Esophagus squamous epithelium (tissue), 5 donors: ENCODE data around the gene PRPF4. TPM values are rescaled to one million over a fixed set of nuclear protein-coding genes. Genes with fewer than 3 reads are reported as not detected.

Source experiments
- DNase-seq: peaks from one replicate; lab custom pipeline; 2025; lab: John Stamatoyannopoulos, UW
- H3K27ac ChIP-seq, 4 donors: fragments of 200-600 bp; sonication (generic); one replicate each; pipeline ENCODE4 v1.5.1; 2016 to 2019; ENCODE audit warnings: mild to moderate bottlenecking in 1 of 4
- H3K27me3 ChIP-seq, 4 donors: fragments of 200-600 bp; sonication (generic); 1 replicate in 3 of 4; 2 replicates in 1 of 4; pipeline versions ENCODE4 v1.5.1 to v1.6.0; 2017 to 2021; ENCODE audit warnings: antibody characterized with exemption in 1 of 4
- H3K36me3 ChIP-seq, 3 donors: fragments of 200-600 bp; sonication (generic); one replicate each; pipeline ENCODE4 v1.5.1; 2016 to 2019
- H3K4me1 ChIP-seq, 3 donors: fragments of 200-600 bp; sonication (generic); one replicate each; pipeline ENCODE4 v1.5.1; 2017 to 2019
- H3K4me3 ChIP-seq, 4 donors: fragments of 200-600 bp; sonication (generic); 1 replicate in 3 of 4; 2 replicates in 1 of 4; pipeline ENCODE4 v1.5.1; 2016 to 2019; ENCODE audit warnings: mild to moderate bottlenecking in 2 of 4, moderate library complexity in 1 of 4
- H3K9me3 ChIP-seq, 3 donors: fragments of 200-600 bp; sonication (generic); one replicate each; pipeline ENCODE4 v1.5.1; 2016 to 2019
- POLR2A ChIP-seq, 4 donors: fragments of 450-650 bp; IDR thresholded peaks; one replicate each; pipeline ENCODE4 v1.6.1; 2017; ENCODE audit warnings: antibody characterized with exemption in 4 of 4, mild to moderate bottlenecking in 4 of 4, moderate library complexity in 3 of 4
- WGBS, 2 donors: methylation state at CpG; one replicate each; pipeline ENCODE4 v1.1.5; 2018; 5-methylcytosine and 5-hydroxymethylcytosine counted together
- intact Hi-C: fragments of 100-400 bp; cut with DNase I; formaldehyde crosslinking; loops from one replicate; pipeline ENCODE4 v1.15.0; 2022
- total RNA-seq, 4 donors: library from RNA; depleted of rRNA; stranded (reverse); fragments of >200 nt; gene quantifications; one replicate each; pipeline ENCODE4 v1.1.0, GENCODE V29; 2016
- TF ChIP-seq, protein P1 (sequence below), 6 experiments: fragments of 450-650 bp in 4 of 6; fragments of 200-600 bp in 2 of 6; sonication (generic) in 2 of 6; IDR thresholded peaks; one replicate each; pipeline ENCODE4 v1.5.1; 2016 to 2019; ENCODE audit warnings: antibody characterized with exemption in 6 of 6, mild to moderate bottlenecking in 4 of 6, moderate library complexity in 4 of 6
- donor health status: DM: yes; HTN: yes; CAD: no.

Gene PRPF4
- total RNA-seq, 4 donors from 2014 or later = 11.4 to 19.0 (median 17.4) TPM

- H3K4me3 ChIP-seq = no peak overlapping the region
- no peak for DNase-seq
- no peak for TF ChIP-seq POLR2A (IDR thresholded peaks at IDR 0.05)
- TF ChIP-seq, protein P1, sequence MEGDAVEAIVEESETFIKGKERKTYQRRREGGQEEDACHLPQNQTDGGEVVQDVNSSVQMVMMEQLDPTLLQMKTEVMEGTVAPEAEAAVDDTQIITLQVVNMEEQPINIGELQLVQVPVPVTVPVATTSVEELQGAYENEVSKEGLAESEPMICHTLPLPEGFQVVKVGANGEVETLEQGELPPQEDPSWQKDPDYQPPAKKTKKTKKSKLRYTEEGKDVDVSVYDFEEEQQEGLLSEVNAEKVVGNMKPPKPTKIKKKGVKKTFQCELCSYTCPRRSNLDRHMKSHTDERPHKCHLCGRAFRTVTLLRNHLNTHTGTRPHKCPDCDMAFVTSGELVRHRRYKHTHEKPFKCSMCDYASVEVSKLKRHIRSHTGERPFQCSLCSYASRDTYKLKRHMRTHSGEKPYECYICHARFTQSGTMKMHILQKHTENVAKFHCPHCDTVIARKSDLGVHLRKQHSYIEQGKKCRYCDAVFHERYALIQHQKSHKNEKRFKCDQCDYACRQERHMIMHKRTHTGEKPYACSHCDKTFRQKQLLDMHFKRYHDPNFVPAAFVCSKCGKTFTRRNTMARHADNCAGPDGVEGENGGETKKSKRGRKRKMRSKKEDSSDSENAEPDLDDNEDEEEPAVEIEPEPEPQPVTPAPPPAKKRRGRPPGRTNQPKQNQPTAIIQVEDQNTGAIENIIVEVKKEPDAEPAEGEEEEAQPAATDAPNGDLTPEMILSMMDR (IDR thresholded peaks at IDR 0.05) = no peak
- no peak overlapping the region for H3K27ac ChIP-seq
- H3K27me3 ChIP-seq = no peaks in the 10 kb centered on the region
- H3K4me1 ChIP-seq = no peaks in the 10 kb centered on the region
- peaks cover 8 to 80% (median 26%) of the 10 kb centered on the region in 3 donors for H3K36me3 ChIP-seq
- no peaks in the 10 kb centered on the region for H3K9me3 ChIP-seq
- intact Hi-C loops = no loop called here
- 63 to 88% methylated on average over 1 to 4 of the region's 4 CpGs for WGBS, 2 donors
Measured at GRCh38 chr9:113267911-113268566, 7.4 kb upstream of the PRPF4 start.

- no peak for DNase-seq
- 89 to 94% methylated on average over 2 of the region's 2 CpGs for WGBS, 2 donors
- Histone ChIP-seq H3K27me3 (no peaks in the 10 kb centered on the region), H3K4me3 (no peak overlapping the region), H3K27ac (no peak overlapping the region), H3K36me3 (peaks cover 8 to 74% (median 26%) of the 10 kb centered on the region in 3 donors), H3K4me1 (peaks cover 0 to 7% (median 2%) of the 10 kb centered on the region in 3 donors), H3K9me3 (no peaks in the 10 kb centered on the region)
- intact Hi-C loops = no loop called here
- TF ChIP-seq, protein P1 (IDR thresholded peaks at IDR 0.05) = no peak
- no peak for TF ChIP-seq POLR2A (IDR thresholded peaks at IDR 0.05)
Measured at GRCh38 chr9:113269355-113269754, 6.1 kb upstream of the PRPF4 start.

GRCh38 chr9:113269871-113270270, 5.6 kb upstream of the PRPF4 start:
- H3K27me3 ChIP-seq = no peaks in the 10 kb centered on the region
- intact Hi-C loops = no loop called here
- whole genome bisulfite sequencing, 2 donors = 78 to 93% methylated on average over 2 of the region's 2 CpGs
- peaks cover 0 to 12% (median 5%) of the 10 kb centered on the region in 3 donors for H3K4me1 ChIP-seq
- peaks cover 8 to 74% (median 26%) of the 10 kb centered on the region in 3 donors for H3K36me3 ChIP-seq
- no peak for TF ChIP-seq POLR2A (IDR thresholded peaks at IDR 0.05)
- TF ChIP-seq, protein P1 (IDR thresholded peaks at IDR 0.05) = no peak
- no peak overlapping the region for H3K27ac ChIP-seq
- no peaks in the 10 kb centered on the region for H3K9me3 ChIP-seq
- no peak overlapping the region for H3K4me3 ChIP-seq
- no peak for DNase-seq

DNA sequence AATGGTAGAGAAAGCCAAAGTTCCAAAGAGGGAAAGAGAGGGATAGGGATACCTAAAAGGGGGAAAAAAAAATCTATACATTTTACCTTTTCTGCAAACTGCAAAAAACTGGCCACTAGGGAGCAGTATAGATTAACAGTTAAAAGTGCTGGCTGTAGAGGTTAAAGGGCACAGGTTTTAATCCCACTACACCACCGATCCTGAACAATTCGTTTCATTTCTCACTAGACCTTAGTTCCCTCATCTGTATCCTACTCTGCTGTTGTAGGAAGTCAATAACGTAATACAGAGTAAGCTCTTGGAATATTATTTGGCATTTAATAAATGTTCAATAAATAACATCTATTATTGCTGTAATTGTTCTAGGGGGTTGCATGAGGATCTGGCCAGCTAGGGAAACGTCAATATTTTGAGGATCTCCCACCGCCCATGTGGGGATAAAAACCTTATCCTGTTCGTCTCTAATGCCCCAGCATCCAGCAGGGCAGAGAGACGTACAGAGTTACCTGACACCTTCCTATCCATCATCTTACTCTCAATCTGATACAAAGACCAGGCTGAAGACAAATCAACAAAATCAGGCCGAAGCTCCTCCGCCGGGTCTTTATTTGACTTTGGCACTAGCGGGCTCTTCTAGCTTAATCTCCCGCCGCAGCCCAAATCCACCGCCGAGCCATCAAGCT, 843 bp upstream of the PRPF4 start:
- H3K4me1 ChIP-seq = peaks cover 13 to 40% (median 16%) of the 10 kb centered on the region in 3 donors
- H3K4me3 ChIP-seq = peak overlapping the region; percentile 58 to 96 (median 83)
- intact Hi-C loops = loop anchor here (5.0 kb wide), 1 partner anchor 133 kb away; no protein-coding TSS in a partner anchor
- no peaks in the 10 kb centered on the region for H3K27me3 ChIP-seq
- WGBS, 2 donors = 1 to 2% methylated on average over 7 to 13 of the region's 15 CpGs
- peak overlapping the region; percentile 92 to 98 (median 94) for H3K27ac ChIP-seq
- peaks cover 8 to 68% (median 26%) of the 10 kb centered on the region in 3 donors for H3K36me3 ChIP-seq
- DNase-seq = no peak
- no peak for TF ChIP-seq POLR2A (IDR thresholded peaks at IDR 0.05)
- TF ChIP-seq, protein P1 (IDR thresholded peaks at IDR 0.05) = peak; percentile 49 to 78 (median 68)
- H3K9me3 ChIP-seq = no peaks in the 10 kb centered on the region

GRCh38 chr9:113278840-113279239, 3.4 kb downstream of the PRPF4 start:
- TF ChIP-seq, protein P1 (IDR thresholded peaks at IDR 0.05) = no peak
- no peak for TF ChIP-seq POLR2A (IDR thresholded peaks at IDR 0.05)
- no peak for DNase-seq
- Histone ChIP-seq H3K36me3 (peaks cover 14 to 72% (median 38%) of the 10 kb centered on the region in 3 donors), H3K4me3 (no peak overlapping the region), H3K4me1 (peaks cover 13 to 38% (median 16%) of the 10 kb centered on the region in 3 donors), H3K27me3 (no peaks in the 10 kb centered on the region), H3K27ac (no peak overlapping the region), H3K9me3 (no peaks in the 10 kb centered on the region)
- WGBS, 2 donors = 78 to 80% methylated on average over 4 of the region's 4 CpGs
- intact Hi-C loops = loop anchor here (5.0 kb wide), 1 partner anchor 128 kb away; no protein-coding TSS in a partner anchor
